HepG2 (cell line): ENCODE results near the gene COL4A2. TPM values are rescaled to one million over a fixed set of nuclear protein-coding genes. Genes with fewer than 3 reads are reported as not detected.

Source experiments
- ATAC-seq: fragments of 200-7000 bp; cut with Tn5 transposase; 3 replicates; pipeline ENCODE4 v1.9.1; 2020; ENCODE audit warnings: mild to moderate bottlenecking, moderate library complexity
- BruUV-seq: library from RNA; stranded (reverse); fragments of 400-500 nt; replicated peaks from 2 replicates; lab custom pipeline; 2021; lab: Mats Ljungman, UMichigan
- CTCF ChIA-PET: fragments of 300-600 bp; formaldehyde crosslinking; extraction: SDS; loops from one replicate; lab custom pipeline; 2021; ENCODE audit warnings: low total read pairs, inconsistent platforms, low intra/inter-chr PET ratio; lab: Yijun Ruan, JAX
- POLR2A ChIA-PET: fragments of 350-600 bp; sonication (Branson Sonifier 250); formaldehyde crosslinking; loops from one replicate; lab custom pipeline; 2020; ENCODE audit warnings: antibody characterized with exemption, inconsistent platforms; lab: Yijun Ruan, JAX
- DNase-seq: peaks from one replicate; pipeline ENCODE4 v3.0.0-alpha.2; 2015; ENCODE audit warnings: low spot score
- FAIRE-seq: peaks from 3 replicates; lab custom pipeline; 2011; peaks lifted over from hg19 to GRCh38; lab: Jason Lieb, UNC
- H2AFZ ChIP-seq: one replicate; pipeline ENCODE4 v1.6.1; 2011; ENCODE audit warnings: low read length, inconsistent platforms
- H3K27ac ChIP-seq: fragments of 300-600 bp; 3 replicates; pipeline ENCODE4 v1.8.0; 2011; ENCODE audit warnings: mixed run types, mild to moderate bottlenecking, mixed read lengths, low read length, inconsistent platforms; ENCODE audit not compliant: insufficient read depth; ENCODE audit errors: extremely low read length
- H3K27me3 ChIP-seq, 2 experiments: fragments of 200-600 bp in 1 of 2; 2 replicates in 1 of 2; 3 replicates in 1 of 2; pipeline versions ENCODE4 v1.6.0 to v1.8.0; 2011; ENCODE audit warnings: low read length in 2 of 2, mild to moderate bottlenecking in 2 of 2, moderate library complexity in 2 of 2, inconsistent platforms in 1 of 2; ENCODE audit not compliant: insufficient read depth in 2 of 2, control insufficient read depth in 1 of 2
- H3K36me3 ChIP-seq, 2 experiments: fragments of 200-600 bp in 1 of 2; replicated peaks in 1 of 2; 2 replicates in 1 of 2; 3 replicates in 1 of 2; pipeline versions ENCODE4 v1.5.1 to v1.8.0; 2011; ENCODE audit warnings: low read length in 2 of 2, inconsistent platforms in 1 of 2; ENCODE audit not compliant: insufficient read depth in 2 of 2, control insufficient read depth in 1 of 2
- H3K4me1 ChIP-seq: 2 replicates; pipeline ENCODE4 v1.5.1; 2012; ENCODE audit warnings: low read length, inconsistent platforms; ENCODE audit not compliant: insufficient read depth
- H3K4me2 ChIP-seq: 2 replicates; pipeline ENCODE4 v1.6.0; 2011; ENCODE audit warnings: low read depth, low read length, inconsistent platforms
- H3K4me3 ChIP-seq, 3 experiments: fragments of 200-600 bp in 1 of 3; sonication (generic), shearing (Covaris generic) in 1 of 3; replicated peaks in 1 of 3; 2 replicates each; pipeline ENCODE4 v1.5.1; 2011 to 2016; ENCODE audit warnings: low read length in 3 of 3, inconsistent platforms in 2 of 3, low read depth in 2 of 3, mild to moderate bottlenecking in 2 of 3, control low read depth in 1 of 3, mixed read lengths in 1 of 3; ENCODE audit not compliant: insufficient read depth in 1 of 3
- H3K79me2 ChIP-seq: one replicate; pipeline ENCODE4 v1.6.1; 2011; ENCODE audit warnings: low read length, inconsistent platforms; ENCODE audit not compliant: insufficient read depth
- H3K9ac ChIP-seq: 2 replicates; pipeline ENCODE4 v1.6.0; 2011; ENCODE audit warnings: mild to moderate bottlenecking, low read depth, low read length, inconsistent platforms; ENCODE audit not compliant: insufficient read depth
- H3K9me3 ChIP-seq: 2 replicates; pipeline ENCODE4 v1.5.1; 2012; ENCODE audit warnings: mild to moderate bottlenecking, low read length
- H4K20me1 ChIP-seq: 2 replicates; pipeline ENCODE4 v1.6.0; 2011; ENCODE audit warnings: inconsistent platforms, mild to moderate bottlenecking, low read length, moderate library complexity; ENCODE audit not compliant: insufficient read depth
- ATF1 ChIP-seq: IDR thresholded peaks from 2 replicates; pipeline ENCODE4 v1.6.1; 2016; ENCODE audit warnings: mild to moderate bottlenecking, control low read depth
- CBX2 ChIP-seq, 2 experiments: fragments of 200-600 bp in 1 of 2; sonication (generic); formaldehyde crosslinking in 1 of 2; IDR thresholded peaks; 2 replicates each; pipeline versions ENCODE4 v1.7.0 to v1.8.1; 2018 to 2022; ENCODE audit warnings: low read depth in 2 of 2, low read length in 1 of 2, mild to moderate bottlenecking in 1 of 2, missing genetic modification reagents in 1 of 2
- HIVEP1 ChIP-seq: sonication (generic); formaldehyde crosslinking; IDR thresholded peaks from 2 replicates; pipeline ENCODE4 v1.4.0; 2020; ENCODE audit warnings: mild to moderate bottlenecking, missing genetic modification reagents
- MXI1 ChIP-seq: IDR thresholded peaks from 3 replicates; pipeline ENCODE4 v1.6.1; 2012; ENCODE audit warnings: low read depth, low read length, inconsistent platforms, borderline replicate concordance
- UBTF ChIP-seq: sonication (generic); formaldehyde crosslinking; IDR thresholded peaks from 2 replicates; pipeline ENCODE4 v1.4.0; 2020; ENCODE audit warnings: mild to moderate bottlenecking, missing genetic modification reagents
- ZNF512B ChIP-seq: sonication (generic); formaldehyde crosslinking; IDR thresholded peaks from 2 replicates; pipeline ENCODE4 v1.5.1; 2020; ENCODE audit warnings: missing genetic modification reagents, mild to moderate bottlenecking, borderline replicate concordance
- WGBS: methylation state at CpG from one replicate; pipeline ENCODE4 v1.1.6; 2017; ENCODE audit warnings: low lambda C conversion rate; 5-methylcytosine and 5-hydroxymethylcytosine counted together
- in situ Hi-C: cut with HindIII; loops from 2 replicates; pipeline ENCODE4 v1.10.0; 2017; ENCODE audit warnings: low pct_unique_long_range_greater_than_20kb; ENCODE audit not compliant: extremely low pct_ligation_motif_present
- intact Hi-C: fragments of 100-400 bp; cut with micrococcal nuclease; formaldehyde crosslinking; loops from one replicate; pipeline ENCODE4 v1.10.0; 2022; ENCODE audit not compliant: unreplicated experiment
- polyA plus RNA-seq, 8 experiments: library from polyadenylated mRNA; depleted of rRNA in 3 of 8; stranded (reverse) in 7 of 8; unstranded in 1 of 8; fragments of >200 nt; fragmentation: Illumina TruSeq in 4 of 8; extraction: Trizol in 4 of 8; gene quantifications; 2 replicates each; pipeline versions ENCODE4 v1.2.1 to v1.2.3, GENCODE V29; 2011 to 2016; ENCODE audit warnings: low read depth in 4 of 8, missing spikeins in 1 of 8, mixed read lengths in 1 of 8; ENCODE audit not compliant: insufficient read depth in 1 of 8
- total RNA-seq, 5 experiments: library from RNA; depleted of rRNA; stranded (reverse); fragments of >200 nt; fragmentation: Illumina TruSeq; extraction: Trizol; gene quantifications; 2 replicates each; pipeline ENCODE4 v1.2.3, GENCODE V29; 2016; ENCODE audit warnings: low read depth in 1 of 5

The COL4A2 gene
- total and polyA plus RNA-seq, 2 of the 13 experiments (the other 11 are each of a cell fraction or from before 2014, with no cell fraction given), result 0.22 to 1.9 TPM

- no peaks in the 10 kb centered on the region for H3K9me3 ChIP-seq
- CTCF ChIA-PET, result no interaction called here
- peaks cover 21% of the 10 kb centered on the region for H3K4me1 ChIP-seq
- H3K27ac ChIP-seq, result no peak overlapping the region
- no peak for ATAC-seq
- WGBS, result 71% methylated on average over 11 of the region's 16 CpGs
- BruUV-seq, result no TSS peak
- peaks cover 1 to 79% of the 10 kb centered on the region in 2 experiments for H3K27me3 ChIP-seq
- H3K9ac ChIP-seq, result no peak overlapping the region
- no peak overlapping the region for H2AFZ ChIP-seq
- POLR2A ChIA-PET, result no interaction called here
- in situ Hi-C loops (no loop called here), intact Hi-C loops (no loop called here)
- H3K36me3 ChIP-seq, result no peaks in the 10 kb centered on the region
- TF ChIP-seq HIVEP1 (CRISPR knock-in tag) (no peak), ATF1 (CRISPR knock-in tag) (no peak), ZNF512B (CRISPR knock-in tag) (no peak), UBTF (CRISPR knock-in tag) (no peak), CBX2 (IDR thresholded peaks at IDR 0.05; ENCODE audit: low read depth, low read length) (no peak), CBX2 (CRISPR knock-in tag; IDR thresholded peaks at IDR 0.05; ENCODE audit: low read depth) (no peak), MXI1 (no peak)
- no peak overlapping the region for H3K4me3 ChIP-seq
- no peaks in the 10 kb centered on the region for H4K20me1 ChIP-seq
- no peak for FAIRE-seq
- H3K79me2 ChIP-seq, result no peaks in the 10 kb centered on the region
- no peak for DNase-seq
- no peak overlapping the region for H3K4me2 ChIP-seq
Measured at GRCh38 chr13:110478405-110479214, 171.5 kb downstream of the COL4A2 start.
